Measurements from ENCODE around the gene ACOT12.
"Not testable (repeated sequence)": the region's sequence is repeated elsewhere in the genome, so short reads cannot be mapped to it uniquely, and the experiment has no call there.

ACOT12 gene

GRCh38 chr5:81336556-81336955 is 57.4 kb downstream of the ACOT12 start:
- no peak for DNase-seq

- no peak for DNase-seq
Observed at GRCh38 chr5:81335946-81336345, 58.0 kb downstream of the ACOT12 start.

GRCh38 chr5:81334304-81335061 is 59.5 kb downstream of the ACOT12 start:
- DNase-seq = no peak

- DNase-seq = no peak
Observed at GRCh38 chr5:81326554-81326953, 67.4 kb downstream of the ACOT12 start.

GRCh38 chr5:81317536-81317935 is 76.4 kb downstream of the ACOT12 start:
- no peak for DNase-seq

- no peak for DNase-seq
Observed at GRCh38 chr5:81316571-81316970, 77.4 kb downstream of the ACOT12 start.

- no peak for DNase-seq
Observed at GRCh38 chr5:81315830-81316229, 78.1 kb downstream of the ACOT12 start.

GRCh38 chr5:81315336-81315735 is 78.6 kb downstream of the ACOT12 start:
- no peak for DNase-seq

- no peak for DNase-seq
Observed at GRCh38 chr5:81314581-81314980, 79.4 kb downstream of the ACOT12 start.

GRCh38 chr5:81313686-81314085 is 80.2 kb downstream of the ACOT12 start:
- no peak for DNase-seq

- no peak for DNase-seq
Observed at GRCh38 chr5:81313278-81313677, 80.7 kb downstream of the ACOT12 start.

GRCh38 chr5:81310402-81311063 is 83.4 kb downstream of the ACOT12 start:
- no peak for DNase-seq

GRCh38 chr5:81308836-81309235 is 85.1 kb downstream of the ACOT12 start:
- no peak for DNase-seq

GRCh38 chr5:81305785-81306184 is 88.1 kb downstream of the ACOT12 start:
- DNase-seq = no peak

GRCh38 chr5:81303563-81303962 is 90.4 kb downstream of the ACOT12 start:
- DNase-seq = no peak

- DNase-seq = no peak
Observed at GRCh38 chr5:81302596-81302995, 91.3 kb downstream of the ACOT12 start.

- peak; percentile 90 for DNase-seq
Observed at GRCh38 chr5:81301271-81302015, 92.5 kb downstream of the ACOT12 start, which contains the start of gene ZCCHC9. ZCCHC9 (plus strand) TSS chr5:81301587; CDS start chr5:81304758, 3,171 bp downstream.

GRCh38 chr5:81300921-81301270 is 93.0 kb downstream of the ACOT12 start:
- no peak for DNase-seq

GRCh38 chr5:81297531-81297930 is 96.4 kb downstream of the ACOT12 start:
- no peak for DNase-seq

- not testable (repeated sequence) for DNase-seq
Observed at GRCh38 chr5:81294021-81294420, 99.9 kb downstream of the ACOT12 start.

- DNase-seq = no peak
Observed at GRCh38 chr5:81292130-81292529, 101.8 kb downstream of the ACOT12 start.

GRCh38 chr5:81290146-81290545 is 103.8 kb downstream of the ACOT12 start:
- no peak for DNase-seq

GRCh38 chr5:81288021-81288433 is 105.9 kb downstream of the ACOT12 start:
- DNase-seq = no peak
